Measurements from ENCODE around the gene ZSCAN25.
"Not testable (repeated sequence)": the region's sequence is repeated elsewhere in the genome, so short reads cannot be mapped to it uniquely, and the experiment has no call there.

The ZSCAN25 gene

DNA sequence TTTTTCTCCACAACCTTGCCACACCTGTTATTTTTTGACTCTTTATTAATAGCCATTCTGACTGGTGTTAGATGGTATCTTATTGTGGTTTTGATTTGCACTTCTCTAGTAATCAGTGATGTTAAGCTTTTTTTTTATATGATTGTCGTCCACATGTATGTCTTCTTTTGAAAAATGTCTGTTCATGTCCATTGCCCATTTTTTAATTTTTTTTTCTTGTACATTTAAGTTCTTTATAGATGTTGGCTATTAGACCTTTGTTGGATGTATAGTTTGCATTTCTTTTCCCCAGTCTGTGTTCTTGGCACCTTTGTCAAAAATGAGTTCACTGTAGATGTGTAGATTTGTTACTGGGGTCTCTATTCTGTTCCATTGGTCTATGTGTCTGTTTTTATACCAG, 28.8 kb downstream of the ZSCAN25 start:
- no peak for DNase-seq (ENCODE audit: low read depth)

DNA sequence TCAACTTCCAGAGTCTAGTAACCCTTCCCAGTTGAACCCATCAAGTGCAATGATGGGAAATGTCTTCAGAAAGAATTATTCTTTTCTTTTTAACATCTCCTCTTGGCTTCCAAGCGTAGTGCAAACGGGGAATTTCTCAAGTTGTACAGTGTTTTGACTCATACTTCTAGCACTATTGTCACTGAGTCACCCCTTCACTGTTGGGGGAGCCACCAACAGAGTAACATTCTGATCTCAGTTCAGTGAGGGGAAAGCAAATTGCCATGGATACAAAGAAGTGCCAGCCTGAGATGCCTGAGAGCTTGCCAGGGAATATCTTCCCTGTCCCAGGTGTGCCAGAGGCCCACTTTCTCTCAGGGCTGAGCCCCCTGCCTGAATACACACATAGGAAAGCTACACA, 32.1 kb downstream of the ZSCAN25 start:
- DNase-seq (ENCODE audit: low read depth): no peak

DNA sequence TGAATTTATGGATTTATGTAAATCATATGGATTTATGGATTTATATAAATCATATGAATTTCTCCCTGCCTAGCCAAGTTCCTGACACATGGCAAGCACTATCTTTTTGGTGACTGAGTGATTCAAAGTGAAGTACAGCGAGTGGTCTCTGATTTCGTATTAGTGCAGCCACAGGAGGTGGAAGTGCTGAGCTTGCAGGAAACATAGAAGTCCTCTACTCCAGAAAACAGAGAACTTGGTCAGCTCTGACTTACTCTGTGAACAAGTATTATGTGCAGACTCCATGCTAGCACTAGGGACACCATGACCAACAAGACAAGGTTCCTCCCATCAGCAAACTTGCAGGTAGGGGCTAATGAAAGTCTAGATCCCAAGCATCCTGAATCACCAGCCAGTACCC, 34.5 kb downstream of the ZSCAN25 start:
- no peak for DNase-seq (ENCODE audit: low read depth)

DNA sequence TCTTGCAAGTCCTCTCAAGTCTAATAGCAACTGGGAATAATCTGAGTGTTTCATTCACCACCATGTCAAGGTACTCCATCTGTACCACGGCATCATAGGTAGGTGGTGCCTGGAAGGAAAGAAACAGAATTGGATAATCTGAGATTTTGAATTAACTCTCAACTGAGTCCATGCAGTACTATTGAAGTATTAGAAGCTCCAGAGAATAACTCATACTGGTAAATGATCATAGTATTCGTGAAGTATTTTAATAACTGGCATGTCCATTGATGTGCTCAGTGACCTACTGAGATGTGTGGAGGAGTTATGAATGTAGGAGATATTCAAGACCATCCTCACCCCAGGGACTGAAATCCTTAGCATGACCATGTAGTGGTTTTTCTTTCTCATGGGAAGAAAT, 35.9 kb downstream of the ZSCAN25 start:
- DNase-seq (ENCODE audit: low read depth): no peak

DNA sequence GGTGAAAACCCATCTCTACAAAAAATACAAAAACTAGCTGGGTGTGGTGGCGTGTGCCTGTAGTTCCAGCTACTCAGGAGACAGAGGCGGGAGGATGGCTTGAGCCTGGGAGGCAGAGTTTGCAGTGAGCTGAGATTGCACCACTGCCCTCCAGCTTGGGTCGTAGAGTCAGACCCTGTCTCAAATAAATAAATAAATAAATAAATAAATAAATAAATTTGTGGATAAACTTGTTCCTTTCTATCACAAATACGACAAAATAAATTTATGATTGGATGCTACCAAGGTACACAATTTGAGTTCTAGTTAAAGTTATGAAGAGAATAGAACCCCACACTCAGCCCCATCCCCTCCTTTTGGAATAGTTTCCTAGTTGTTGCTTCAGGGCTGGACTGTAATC, 36.5 kb downstream of the ZSCAN25 start:
- DNase-seq (ENCODE audit: low read depth): not testable (repeated sequence)

DNA sequence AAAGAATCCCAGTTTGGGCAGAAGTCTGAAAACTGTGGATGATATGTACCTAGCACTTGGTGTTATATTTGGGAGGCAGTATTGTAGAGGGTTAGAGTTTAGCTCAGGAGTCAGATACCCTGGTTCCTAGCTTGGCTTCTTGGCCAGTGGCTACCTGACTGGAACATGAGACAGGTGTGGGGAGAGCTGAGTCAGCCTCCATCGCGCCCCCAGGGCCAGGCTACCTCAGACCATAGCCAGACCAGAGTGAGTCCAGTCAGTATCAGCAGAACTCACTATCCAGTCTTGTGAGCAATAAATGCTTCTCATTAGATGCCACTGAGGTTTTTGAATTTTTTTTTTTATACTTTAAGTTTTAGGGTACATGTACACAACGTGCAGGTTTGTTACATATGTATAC, 37.0 kb downstream of the ZSCAN25 start:
- DNase-seq (ENCODE audit: low read depth): no peak

DNA sequence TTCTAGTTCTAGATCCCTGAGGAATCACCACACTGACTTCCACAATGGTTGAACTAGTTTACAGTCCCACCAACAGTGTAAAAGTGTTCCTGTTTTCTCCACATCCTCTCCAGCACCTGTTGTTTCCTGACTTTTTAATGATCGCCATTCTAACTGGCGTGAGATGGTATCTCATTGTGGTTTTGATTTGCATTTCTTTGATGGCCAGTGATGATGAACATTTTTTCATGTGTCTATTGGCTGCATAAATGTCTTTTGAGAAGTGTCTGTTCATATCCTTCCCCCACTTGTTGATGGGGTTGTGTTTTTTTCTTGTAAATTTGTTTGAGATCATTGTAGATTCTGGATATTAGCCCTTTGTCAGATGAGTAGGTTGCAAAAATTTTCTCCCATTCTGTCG, 37.9 kb downstream of the ZSCAN25 start:
- DNase-seq (ENCODE audit: low read depth): not testable (repeated sequence)

DNA sequence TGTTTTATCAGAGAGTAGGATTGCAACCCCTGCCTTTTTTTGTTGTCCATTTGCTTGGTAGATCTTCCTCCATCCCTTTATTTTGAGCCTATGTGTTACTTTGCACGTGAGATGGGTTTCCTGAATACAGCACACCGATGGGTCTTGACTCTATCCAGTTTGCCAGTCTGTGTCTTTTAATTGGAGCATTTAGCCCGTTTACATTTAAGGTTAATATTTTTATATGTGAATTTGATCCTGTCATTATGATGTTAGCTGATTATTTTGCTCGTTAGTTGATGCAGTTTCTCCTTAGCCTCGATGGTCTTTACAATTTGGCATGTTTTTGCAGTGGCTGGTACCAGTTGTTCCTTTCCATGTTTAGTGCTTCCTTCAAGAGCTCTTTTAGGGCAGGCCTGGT, 41.1 kb downstream of the ZSCAN25 start:
- DNase-seq (ENCODE audit: low read depth): not testable (repeated sequence)

DNA sequence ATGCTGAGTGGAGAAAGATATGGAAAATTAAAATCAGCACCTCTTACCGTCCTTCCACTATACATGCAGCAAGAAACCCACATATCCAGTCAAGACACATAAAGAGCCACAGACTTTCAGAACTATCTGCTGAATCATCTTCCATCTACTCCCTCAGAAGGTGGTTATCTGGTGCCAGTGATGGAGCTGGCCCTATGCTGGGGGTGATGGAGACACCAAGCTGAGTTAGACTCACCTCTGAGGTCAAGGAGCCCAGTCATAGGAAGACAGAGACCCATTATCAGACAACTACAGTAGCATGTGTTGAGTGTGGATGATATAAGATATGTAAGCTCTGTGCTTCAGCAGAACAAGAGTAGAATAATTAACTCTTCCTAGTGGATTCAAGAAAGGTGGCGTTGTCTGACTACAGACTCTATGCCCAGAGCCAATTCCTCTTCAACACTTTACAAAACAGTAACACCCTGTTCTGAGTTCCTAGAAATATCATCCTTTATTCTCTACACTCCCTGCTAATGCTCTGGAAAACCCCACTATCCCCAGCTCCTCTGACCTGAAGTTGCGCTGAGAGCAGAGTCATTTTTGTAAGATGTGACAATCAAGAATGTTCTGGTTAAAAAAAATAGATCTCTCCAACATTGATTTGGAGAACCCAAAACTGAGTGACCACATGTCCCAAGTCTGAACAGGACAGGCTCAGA, 48.7 kb downstream of the ZSCAN25 start:
- DNase-seq (ENCODE audit: low read depth): no peak

DNA sequence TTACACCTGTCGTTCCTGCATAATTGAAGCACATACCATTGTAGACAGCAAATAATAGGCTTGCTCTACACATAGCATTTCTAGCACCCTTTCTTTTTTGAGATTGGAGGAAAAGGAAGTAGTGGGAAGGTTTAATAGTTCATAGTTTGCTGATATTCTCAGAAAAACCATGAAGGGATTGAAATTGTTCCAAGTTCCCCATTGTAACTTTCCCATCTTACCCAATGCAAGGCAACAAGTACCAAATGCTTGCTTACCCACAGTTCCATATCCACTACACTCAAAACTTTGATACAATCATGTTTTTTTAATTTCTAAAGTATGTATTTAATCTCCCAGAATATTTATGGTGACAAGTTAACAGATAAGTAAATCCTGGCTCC, 49.3 kb downstream of the ZSCAN25 start:
- no peak for DNase-seq (ENCODE audit: low read depth)

DNA sequence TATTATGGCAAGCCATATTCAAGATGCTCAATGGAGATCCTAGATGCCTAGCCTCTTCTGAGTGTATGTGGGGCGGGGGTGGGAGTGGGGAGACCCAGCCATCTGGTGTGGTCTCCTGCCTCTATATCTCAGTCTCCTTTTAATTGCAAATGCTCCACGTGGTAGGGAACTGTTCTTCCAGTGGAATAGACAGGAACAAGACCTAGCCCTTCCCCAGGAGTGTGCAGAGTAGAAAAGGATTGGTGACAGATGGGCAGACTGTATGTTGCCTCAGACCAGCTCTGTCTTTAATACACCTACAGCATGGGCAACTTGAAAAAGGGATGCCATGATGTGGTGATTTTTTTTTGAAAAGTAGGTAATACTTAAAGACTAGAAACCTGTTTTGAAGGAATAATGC, 50.4 kb downstream of the ZSCAN25 start:
- DNase-seq (ENCODE audit: low read depth): no peak

DNA sequence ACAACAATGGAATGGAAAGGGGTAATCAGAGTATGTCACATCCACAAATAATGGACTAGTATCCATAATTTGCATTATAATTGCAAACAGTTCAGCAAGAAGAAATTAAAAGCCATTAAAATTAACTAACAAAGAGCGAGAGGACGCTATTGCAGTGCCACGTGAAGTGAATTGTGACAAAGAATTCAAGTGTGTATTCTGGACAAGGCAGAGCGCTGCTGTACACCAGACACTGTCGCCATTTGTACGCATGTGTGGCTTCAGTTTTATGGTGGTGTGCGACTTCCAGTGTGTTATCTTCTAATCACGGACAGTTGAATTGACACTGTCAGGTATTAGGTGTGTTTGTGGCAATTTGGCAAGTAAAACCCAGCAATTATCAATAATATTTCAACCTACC, 51.8 kb downstream of the ZSCAN25 start:
- DNase-seq (ENCODE audit: low read depth): no peak

DNA sequence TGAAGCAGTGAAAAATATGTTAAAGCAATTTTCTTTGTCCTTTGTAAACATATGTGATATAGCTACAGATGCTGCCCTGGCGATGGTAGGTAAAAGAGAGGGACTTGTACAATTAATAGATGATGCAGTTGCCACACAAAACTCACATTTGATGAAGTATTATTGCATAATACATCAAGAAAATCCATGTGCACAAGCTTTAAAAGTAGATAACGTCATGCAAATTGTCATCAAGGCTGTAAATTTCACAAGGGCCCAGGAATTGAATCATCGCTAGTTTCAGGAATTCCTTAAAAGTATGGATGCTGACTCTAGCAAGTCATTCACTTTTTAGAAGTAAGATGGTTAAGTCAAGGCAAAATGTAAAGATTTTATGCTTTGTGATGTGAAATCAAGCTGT, 53.0 kb downstream of the ZSCAN25 start:
- no peak for DNase-seq (ENCODE audit: low read depth)

DNA sequence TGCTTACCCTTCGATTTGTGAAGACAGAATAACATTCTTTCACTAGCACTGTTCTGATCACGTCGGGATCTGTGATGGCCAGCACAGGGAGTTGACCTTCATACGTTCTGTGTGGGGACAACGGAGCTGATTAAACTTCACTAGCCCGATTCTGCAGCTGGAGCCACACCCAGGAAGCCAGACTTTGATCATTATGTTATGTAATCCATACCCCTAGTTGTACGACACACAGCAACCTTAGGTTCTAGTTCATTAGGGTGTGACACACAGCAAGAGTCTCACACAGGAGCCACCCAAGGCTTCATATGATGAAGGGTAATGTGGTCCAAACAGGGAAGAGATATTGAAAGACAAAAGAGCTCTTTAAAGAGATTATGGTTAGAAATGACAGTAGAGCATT, 55.8 kb downstream of the ZSCAN25 start:
- DNase-seq (ENCODE audit: low read depth): no peak

DNA sequence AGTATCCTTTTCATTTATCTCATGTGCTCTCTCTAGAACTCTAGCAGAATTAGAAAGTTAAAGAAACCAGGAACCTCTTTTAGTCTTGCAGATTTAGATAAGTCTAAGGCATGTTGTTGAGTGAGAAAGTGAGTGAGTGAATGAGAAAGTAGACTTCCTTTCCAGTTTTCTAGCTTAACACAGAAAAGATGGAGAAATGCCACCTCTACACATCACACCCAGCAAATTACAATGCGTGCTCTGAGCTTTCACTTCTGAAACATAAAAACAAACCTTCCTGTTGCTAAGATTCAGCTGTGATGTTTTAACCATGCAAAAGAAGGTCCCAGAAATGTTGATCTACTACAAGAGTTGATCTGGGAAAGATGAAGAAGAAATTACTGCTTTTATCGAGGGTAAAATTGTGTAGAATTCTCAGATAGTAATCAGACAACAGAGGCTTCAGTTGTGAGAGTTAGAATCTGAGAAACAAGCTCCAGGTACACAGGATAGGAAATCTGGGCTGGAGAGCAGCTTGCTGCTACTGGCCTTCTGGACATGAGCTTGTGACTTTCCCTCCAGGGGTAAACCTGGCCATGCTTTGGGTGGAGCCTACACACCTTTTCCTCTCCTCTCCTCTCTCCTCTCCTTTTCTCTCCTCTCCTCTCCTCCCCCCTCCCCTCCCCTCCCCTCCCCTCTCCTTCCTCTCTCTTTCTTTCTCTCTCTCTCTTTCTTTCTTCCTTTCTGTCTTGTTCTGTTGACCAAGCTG, 58.4 kb downstream of the ZSCAN25 start:
- DNase-seq (ENCODE audit: low read depth): no peak

DNA sequence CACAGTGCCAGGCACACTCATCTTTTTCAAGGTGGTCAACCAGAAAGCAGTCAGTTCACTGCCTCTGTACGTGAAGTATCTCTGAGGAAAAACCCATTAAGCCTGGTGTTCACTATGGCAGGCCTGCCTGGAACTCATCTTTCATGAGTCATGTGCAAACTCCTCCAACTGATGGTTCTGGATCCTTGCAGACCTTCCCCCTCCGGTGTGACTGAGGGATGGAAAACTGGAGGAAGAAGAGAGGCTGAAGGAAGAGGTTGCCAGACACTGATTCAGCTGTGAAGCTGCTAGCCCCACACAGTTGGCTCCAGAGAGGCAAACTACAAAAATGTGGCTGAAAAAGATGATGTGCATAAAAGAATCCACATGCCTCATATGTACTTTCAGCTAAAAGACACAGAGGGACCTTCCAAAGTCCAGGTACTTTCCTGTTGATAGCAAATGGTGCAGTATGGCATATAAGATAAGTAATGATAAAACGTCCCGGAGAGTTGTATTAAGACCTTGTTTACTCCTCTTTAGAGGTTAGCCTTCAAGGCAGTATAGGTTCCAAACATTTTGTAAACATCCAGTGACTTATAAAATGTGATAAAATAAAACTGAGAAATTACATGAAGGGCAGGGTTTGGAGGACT, 60.4 kb downstream of the ZSCAN25 start:
- no peak for DNase-seq (ENCODE audit: low read depth)

DNA sequence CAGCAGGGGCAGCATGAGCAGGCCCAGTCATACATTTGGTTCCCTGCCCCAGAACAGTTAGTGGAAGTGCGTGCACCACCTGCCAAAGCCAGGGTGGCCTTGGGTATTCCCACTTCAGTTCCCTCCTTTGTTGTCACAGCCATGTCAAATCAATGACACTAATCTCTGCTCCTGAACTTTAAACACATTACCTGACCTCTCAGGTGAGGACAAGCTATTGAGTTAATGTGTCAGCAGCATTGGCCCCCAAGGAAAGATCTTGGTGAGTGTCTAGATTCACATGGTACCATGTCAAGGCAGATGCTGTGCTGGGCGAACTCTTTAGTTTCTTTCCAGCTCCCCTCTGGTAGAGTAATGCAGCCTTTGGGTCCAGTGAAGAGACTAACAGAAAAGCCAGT, 60.9 kb downstream of the ZSCAN25 start:
- no peak for DNase-seq (ENCODE audit: low read depth)

DNA sequence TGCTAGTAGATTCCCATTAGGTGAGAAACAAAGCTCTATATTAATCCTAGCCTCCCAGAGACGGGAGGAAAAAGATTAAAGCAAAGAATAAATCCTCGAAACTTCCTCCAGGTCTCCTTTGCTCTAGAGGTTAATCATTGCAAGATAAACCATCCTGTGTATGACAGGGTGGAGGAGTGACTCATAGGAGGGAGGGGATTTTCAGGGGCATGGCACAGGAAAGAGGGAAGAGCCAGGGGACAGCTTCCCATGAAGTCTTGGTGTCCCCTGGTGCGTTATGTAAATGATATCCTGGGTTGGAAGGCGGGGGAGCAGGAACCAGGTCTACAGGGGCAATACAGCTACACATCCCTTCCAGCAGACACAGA, 62.3 kb downstream of the ZSCAN25 start:
- DNase-seq (ENCODE audit: low read depth): peak; percentile 57

DNA sequence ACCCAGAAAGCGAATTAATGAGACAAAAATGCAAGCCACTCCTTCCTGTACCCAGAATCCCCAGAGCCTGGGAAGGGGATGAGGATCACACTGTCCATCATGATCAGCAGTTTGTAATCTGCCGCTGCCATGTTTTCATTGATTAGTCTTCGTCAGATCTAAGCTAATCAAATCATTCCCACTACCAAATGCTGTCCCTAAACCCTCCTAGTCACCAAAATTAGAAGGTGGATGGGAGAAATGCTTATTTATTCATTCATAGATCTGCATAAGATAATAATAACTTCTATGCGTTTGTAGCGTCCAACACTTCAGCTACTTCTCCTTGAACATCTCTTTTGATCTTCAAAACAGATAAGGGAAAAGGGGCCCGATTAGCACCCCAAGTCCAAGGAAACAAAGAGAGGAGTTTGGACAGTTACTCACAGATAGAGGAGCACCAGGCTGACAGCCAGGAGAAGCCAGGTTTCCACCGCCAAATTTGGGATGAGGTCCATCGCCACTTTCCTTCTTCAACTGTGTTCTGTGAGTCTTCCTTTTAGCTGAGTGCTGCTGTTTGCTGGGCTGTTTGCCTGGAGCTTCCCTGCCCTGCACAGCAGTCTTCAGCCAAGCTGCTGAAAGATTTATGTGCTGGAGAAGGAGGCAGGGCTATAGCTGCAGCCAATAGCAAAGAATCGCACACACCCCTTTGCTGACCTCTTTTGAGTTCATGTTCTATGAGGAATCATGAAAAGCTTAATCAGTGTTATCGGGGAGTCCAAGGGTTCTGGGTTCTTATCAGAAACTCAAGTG, 62.9 kb downstream of the ZSCAN25 start, which contains the start of gene CYP3A5:
Gene CYP3A5 (minus strand): TSS at position 597 of the 792 bp plus-strand sequence. CDS start 100 bp downstream, at position 497.
- DNase-seq (ENCODE audit: low read depth): no peak

Measured in ELR (cell line).